Measurements from ENCODE around the gene PDE4D.

GRCh38 chr5:59327191-59327980 lies 566.1 kb downstream of the PDE4D start:
- TF ChIP-seq, protein P1, sequence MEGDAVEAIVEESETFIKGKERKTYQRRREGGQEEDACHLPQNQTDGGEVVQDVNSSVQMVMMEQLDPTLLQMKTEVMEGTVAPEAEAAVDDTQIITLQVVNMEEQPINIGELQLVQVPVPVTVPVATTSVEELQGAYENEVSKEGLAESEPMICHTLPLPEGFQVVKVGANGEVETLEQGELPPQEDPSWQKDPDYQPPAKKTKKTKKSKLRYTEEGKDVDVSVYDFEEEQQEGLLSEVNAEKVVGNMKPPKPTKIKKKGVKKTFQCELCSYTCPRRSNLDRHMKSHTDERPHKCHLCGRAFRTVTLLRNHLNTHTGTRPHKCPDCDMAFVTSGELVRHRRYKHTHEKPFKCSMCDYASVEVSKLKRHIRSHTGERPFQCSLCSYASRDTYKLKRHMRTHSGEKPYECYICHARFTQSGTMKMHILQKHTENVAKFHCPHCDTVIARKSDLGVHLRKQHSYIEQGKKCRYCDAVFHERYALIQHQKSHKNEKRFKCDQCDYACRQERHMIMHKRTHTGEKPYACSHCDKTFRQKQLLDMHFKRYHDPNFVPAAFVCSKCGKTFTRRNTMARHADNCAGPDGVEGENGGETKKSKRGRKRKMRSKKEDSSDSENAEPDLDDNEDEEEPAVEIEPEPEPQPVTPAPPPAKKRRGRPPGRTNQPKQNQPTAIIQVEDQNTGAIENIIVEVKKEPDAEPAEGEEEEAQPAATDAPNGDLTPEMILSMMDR (IDR thresholded peaks at IDR 0.05), result no peak
- no peak for TF ChIP-seq POLR2A (IDR thresholded peaks at IDR 0.05)

Data from heart left ventricle (tissue), 13 donors.